IPS-15b (cell line): ENCODE data around the gene QRFP.
"Not testable (repeated sequence)": the region's sequence is repeated elsewhere in the genome, so short reads cannot be mapped to it uniquely, and the experiment has no call there.

ENCODE experiments used
- H3K27me3 ChIP-seq: one replicate; pipeline ENCODE4 v1.6.1; 2013; ENCODE audit warnings: low read length; ENCODE audit not compliant: control insufficient read depth, insufficient read depth
- H3K36me3 ChIP-seq: one replicate; pipeline ENCODE4 v1.6.1; 2013; ENCODE audit warnings: low read length; ENCODE audit not compliant: control insufficient read depth, insufficient read depth
- H3K4me1 ChIP-seq: one replicate; pipeline ENCODE4 v1.6.1; 2013; ENCODE audit warnings: mild to moderate bottlenecking, low read length; ENCODE audit not compliant: control insufficient read depth, insufficient read depth
- H3K4me3 ChIP-seq: one replicate; pipeline ENCODE4 v1.5.1; 2013; ENCODE audit warnings: low read depth, low read length
- H3K9ac ChIP-seq: one replicate; pipeline ENCODE4 v1.6.1; 2013; ENCODE audit warnings: low read depth, mild to moderate bottlenecking, low read length
- H3K9me3 ChIP-seq: one replicate; pipeline ENCODE4 v1.6.1; 2013; ENCODE audit warnings: mild to moderate bottlenecking, low read length; ENCODE audit not compliant: control insufficient read depth, insufficient read depth

The QRFP gene

GRCh38 chr9:130913599-130914416 lies 17.2 kb upstream of the QRFP start:
- Histone ChIP-seq H3K27me3 (no peaks in the 10 kb centered on the region), H3K9me3 (no peaks in the 10 kb centered on the region), H3K36me3 (no peaks in the 10 kb centered on the region), H3K4me3 (no peak overlapping the region), H3K4me1 (peaks cover 2% of the 10 kb centered on the region), H3K9ac (no peak overlapping the region)

GRCh38 chr9:130912932-130913598 lies 16.5 kb upstream of the QRFP start:
- Histone ChIP-seq H3K36me3 (no peaks in the 10 kb centered on the region), H3K9me3 (no peaks in the 10 kb centered on the region), H3K4me1 (peaks cover 2% of the 10 kb centered on the region), H3K9ac (no peak overlapping the region), H3K4me3 (no peak overlapping the region), H3K27me3 (no peaks in the 10 kb centered on the region)

GRCh38 chr9:130911254-130912049 lies 14.8 kb upstream of the QRFP start:
- H3K9me3 ChIP-seq: no peaks in the 10 kb centered on the region
- H3K36me3 ChIP-seq: no peaks in the 10 kb centered on the region
- no peak overlapping the region for H3K9ac ChIP-seq
- peaks cover 2% of the 10 kb centered on the region for H3K4me1 ChIP-seq
- no peak overlapping the region for H3K4me3 ChIP-seq
- no peaks in the 10 kb centered on the region for H3K27me3 ChIP-seq

GRCh38 chr9:130910670-130911069 lies 14.1 kb upstream of the QRFP start:
- not testable (repeated sequence) for H3K9ac ChIP-seq, H3K4me1 ChIP-seq, H3K4me3 ChIP-seq, H3K9me3 ChIP-seq, H3K36me3 ChIP-seq, H3K27me3 ChIP-seq

- not testable (repeated sequence) for H3K36me3 ChIP-seq, H3K27me3 ChIP-seq, H3K4me3 ChIP-seq, H3K9ac ChIP-seq, H3K9me3 ChIP-seq, H3K4me1 ChIP-seq
Measured at GRCh38 chr9:130910041-130910440, 13.4 kb upstream of the QRFP start.

- Histone ChIP-seq H3K4me1 (peaks cover 2% of the 10 kb centered on the region), H3K27me3 (no peaks in the 10 kb centered on the region), H3K9ac (no peak overlapping the region), H3K36me3 (no peaks in the 10 kb centered on the region), H3K9me3 (no peaks in the 10 kb centered on the region), H3K4me3 (no peak overlapping the region)
Measured at GRCh38 chr9:130908878-130909355, 12.3 kb upstream of the QRFP start.

DNA sequence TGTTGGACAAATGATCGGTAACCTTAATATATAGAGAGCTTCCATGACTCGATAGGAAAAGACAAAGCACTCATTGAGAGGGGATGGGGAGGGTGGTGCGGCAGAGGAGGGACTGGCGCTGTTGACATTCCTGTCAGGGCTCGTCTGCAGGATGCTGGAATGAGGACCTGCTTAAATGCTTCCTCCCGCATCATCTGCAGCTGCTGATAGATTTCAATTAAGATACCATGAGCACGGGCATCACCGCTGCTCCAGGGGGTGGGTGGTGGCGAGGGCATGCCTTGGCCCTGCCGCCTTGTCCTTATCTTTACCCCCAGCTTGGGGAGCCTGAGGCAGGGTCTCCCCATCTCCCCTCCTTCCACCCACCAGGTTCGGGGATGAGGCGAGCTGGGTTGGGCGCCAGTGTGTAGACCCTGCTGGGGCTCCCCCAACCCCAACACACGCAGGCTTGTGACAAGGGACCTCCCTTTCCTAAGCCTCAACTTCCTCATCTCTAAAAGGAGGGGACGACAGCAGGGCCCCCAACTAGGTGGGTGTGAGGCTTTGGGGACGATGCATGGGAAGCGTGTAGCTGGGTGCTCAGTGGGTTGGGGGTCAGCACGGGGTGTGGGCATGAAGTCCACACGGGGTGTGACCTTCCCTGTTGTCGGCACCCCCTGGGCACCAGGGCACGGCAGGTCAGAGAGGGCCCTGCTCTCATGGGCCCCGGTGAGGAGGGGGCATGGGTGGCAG lies 11.7 kb upstream of the QRFP start:
- H3K36me3 ChIP-seq: no peaks in the 10 kb centered on the region
- H3K9me3 ChIP-seq: no peaks in the 10 kb centered on the region
- H3K4me3 ChIP-seq: no peak overlapping the region
- H3K27me3 ChIP-seq: no peaks in the 10 kb centered on the region
- no peak overlapping the region for H3K9ac ChIP-seq
- H3K4me1 ChIP-seq: no peaks in the 10 kb centered on the region

DNA sequence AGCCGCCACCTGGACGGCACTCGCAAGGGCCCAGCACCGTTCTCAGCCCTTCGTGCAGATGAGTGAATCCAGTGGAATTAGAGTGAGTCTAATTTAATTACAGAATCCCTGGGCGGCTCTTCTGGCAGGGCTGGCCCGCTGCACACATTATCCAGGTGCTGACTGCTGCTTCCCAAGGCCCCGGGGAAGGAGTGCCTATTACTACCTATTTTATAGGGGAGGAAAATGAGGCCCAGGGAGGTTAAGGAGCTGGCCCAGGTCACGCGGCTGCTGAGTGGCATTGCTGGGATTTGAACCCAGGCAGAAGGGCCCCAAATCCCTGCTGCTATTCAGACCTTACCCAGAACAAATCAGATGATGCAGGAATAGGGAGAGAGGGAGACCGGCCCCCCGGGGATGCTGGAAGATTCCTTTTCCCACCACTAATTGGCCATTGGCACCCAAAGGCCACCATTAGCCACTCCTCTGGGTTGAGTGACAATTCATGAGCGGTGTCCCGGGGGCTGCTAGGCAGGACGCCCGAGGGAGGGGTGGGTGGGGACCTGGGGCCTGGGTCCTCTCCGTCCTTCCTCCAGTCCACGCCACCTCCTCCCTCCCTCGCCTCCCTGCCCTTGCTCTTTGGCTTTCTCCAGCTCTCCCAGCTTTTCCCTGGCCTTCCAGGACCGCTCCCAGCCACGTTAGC lies 10.3 kb upstream of the QRFP start:
- Histone ChIP-seq H3K9ac (no peak overlapping the region), H3K9me3 (no peaks in the 10 kb centered on the region), H3K27me3 (no peaks in the 10 kb centered on the region), H3K36me3 (no peaks in the 10 kb centered on the region), H3K4me3 (no peak overlapping the region), H3K4me1 (no peaks in the 10 kb centered on the region)

- Histone ChIP-seq H3K4me3 (no peak overlapping the region), H3K9me3 (no peaks in the 10 kb centered on the region), H3K9ac (no peak overlapping the region), H3K36me3 (no peaks in the 10 kb centered on the region), H3K4me1 (no peaks in the 10 kb centered on the region), H3K27me3 (no peaks in the 10 kb centered on the region)
Measured at GRCh38 chr9:130905902-130906734, 9.5 kb upstream of the QRFP start.

DNA sequence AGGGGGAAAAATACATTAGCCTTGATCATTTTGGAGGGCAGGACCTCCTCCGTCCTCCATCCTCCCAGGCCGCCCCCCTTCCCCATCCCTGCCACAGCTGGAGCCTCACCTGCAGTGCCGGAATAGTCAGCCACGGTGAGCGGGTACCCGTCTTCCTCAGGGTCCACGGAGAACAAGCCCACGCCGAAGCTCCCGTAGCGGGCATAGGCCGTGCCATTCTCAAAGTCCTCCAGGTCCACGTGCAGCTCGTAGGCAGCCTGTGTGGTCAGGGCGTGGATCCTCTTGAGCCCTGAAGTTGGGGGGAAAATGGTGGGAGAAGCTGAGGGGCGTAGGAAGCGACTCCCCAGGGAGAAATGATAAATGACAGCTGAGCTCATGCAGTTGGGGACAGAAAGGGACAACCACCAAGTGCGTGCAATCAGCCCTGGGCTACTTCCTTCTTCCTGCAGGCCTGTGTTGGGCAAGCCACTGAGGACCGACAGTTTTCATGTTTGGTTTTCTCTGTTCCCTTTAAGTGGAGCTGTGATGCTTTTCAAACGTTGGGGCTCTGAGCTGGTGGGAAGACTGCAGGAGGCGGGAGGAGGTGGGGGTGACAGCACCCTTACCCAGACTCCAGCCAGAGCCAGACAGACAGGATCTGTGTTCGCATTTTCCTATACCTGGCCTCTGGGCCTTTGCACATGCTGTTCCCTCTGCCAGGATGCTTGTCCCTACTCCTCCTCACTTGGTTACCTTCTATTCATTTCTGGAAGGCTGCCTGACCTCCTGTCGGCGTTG lies 8.7 kb upstream of the QRFP start:
- Histone ChIP-seq H3K9ac (no peak overlapping the region), H3K36me3 (no peaks in the 10 kb centered on the region), H3K27me3 (no peaks in the 10 kb centered on the region), H3K9me3 (no peaks in the 10 kb centered on the region), H3K4me3 (no peak overlapping the region), H3K4me1 (no peaks in the 10 kb centered on the region)
